Breast epithelium (tissue), 3 donors: ENCODE data around the gene NR4A2.

Experiments used
- CTCF ChIP-seq, 3 donors: fragments of 450-650 bp; IDR thresholded peaks; one replicate each; pipeline ENCODE4 v1.5.1; 2016 to 2017; ENCODE audit warnings: antibody characterized with exemption in 3 of 3, mild to moderate bottlenecking in 3 of 3, moderate library complexity in 3 of 3
- POLR2A ChIP-seq: fragments of 450-650 bp; IDR thresholded peaks from one replicate; pipeline ENCODE4 v1.6.1; 2016; ENCODE audit warnings: antibody characterized with exemption, mild to moderate bottlenecking, moderate library complexity

GRCh38 chr2:156300337-156300736 lies 32.2 kb downstream of the NR4A2 start:
- TF ChIP-seq CTCF (IDR thresholded peaks at IDR 0.05) (no peak), POLR2A (no peak)
